CD4-positive, alpha-beta T cell treated with Interleukin-15 for 4 hours (primary cell): ENCODE results near the gene C5orf46.
"Not testable (repeated sequence)": the region's sequence is repeated elsewhere in the genome, so short reads cannot be mapped to it uniquely, and the experiment has no call there.

Experiments
- DNase-seq: peaks from one replicate; pipeline ENCODE4 v3.0.0-alpha.2; 2020; ENCODE audit warnings: low spot score

The C5orf46 gene

DNA sequence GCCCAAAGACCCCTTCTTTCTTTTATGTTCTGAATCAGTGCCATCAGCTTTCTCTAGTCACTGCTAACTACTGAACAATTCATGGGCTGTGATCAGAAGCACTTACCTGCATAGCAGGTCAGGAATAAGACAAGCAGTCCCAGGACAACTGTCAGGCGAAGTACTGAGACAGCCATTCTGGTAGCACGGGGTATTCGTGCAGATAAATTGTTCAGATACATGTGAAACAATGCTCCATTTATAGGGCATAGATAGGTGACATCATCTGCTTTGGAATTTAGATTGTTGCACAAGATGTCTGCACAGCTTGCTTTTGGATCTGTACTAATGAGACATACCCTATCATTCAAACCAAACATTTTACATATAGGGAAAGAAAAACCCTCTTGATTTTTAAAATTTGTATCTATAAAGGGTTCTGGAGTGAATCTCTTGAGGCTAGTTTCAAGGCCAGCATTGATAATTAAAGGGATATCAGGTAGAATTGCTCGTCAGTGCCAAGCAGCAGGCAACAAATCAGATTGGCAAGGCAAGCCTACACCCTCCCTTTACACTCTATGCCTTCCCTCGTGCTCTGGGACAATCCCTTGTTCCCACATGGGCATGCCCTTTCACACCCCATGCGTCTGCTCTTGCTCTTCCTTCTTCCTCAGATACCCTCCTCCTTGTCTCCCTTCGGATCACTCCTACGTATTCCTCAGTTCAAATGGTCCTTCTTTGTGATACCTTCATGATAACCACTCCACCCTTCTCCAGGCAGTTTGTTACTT, at the start of gene C5orf46:
Gene C5orf46 (minus strand): TSS at position 213 of the 770 bp plus-strand sequence. CDS start 37 bp downstream, at position 176.
- DNase-seq = no peak

- DNase-seq = no peak
Measured at GRCh38 chr5:147954971-147955370, 48.6 kb upstream of the C5orf46 start.

DNA sequence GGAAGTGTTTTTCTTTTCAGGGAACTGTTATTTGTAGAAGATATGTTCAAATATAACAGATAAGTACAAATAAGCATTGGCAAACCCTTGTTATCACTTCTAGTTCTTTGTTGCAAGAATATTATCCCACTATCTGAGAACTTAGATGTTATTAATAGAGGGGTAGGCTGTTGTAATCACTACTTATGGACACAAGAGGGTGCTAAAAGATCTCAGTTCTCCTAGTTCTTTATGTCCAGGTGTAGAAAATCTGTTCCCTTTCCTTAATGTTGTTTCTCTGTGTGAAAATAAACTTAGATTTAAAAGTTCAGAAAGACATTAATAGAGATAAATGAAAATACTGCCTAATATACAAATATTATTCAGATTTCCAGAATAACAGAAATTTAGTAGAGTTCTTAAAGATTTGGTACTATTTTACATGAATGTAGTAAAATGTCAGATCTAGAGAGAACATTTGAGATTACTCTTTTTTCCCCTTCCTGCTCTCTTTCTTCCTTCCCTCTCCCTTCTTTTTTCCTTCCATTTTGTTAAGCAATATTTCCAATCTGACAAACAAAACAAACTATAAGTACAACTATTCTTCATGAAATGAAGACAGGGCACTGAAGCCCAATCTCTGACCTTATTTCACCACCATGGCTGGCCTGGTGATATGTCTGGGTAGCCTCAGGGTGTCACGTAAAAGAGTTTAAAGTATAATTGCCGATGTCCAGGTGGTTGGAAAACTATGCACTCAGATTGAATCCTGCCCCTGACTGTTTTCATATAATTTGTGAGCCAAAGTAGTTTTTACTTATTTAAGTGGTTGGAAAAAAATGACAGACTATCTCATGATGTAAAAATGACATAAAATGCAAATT, 43.6 kb upstream of the C5orf46 start:
- DNase-seq = no peak

DNA sequence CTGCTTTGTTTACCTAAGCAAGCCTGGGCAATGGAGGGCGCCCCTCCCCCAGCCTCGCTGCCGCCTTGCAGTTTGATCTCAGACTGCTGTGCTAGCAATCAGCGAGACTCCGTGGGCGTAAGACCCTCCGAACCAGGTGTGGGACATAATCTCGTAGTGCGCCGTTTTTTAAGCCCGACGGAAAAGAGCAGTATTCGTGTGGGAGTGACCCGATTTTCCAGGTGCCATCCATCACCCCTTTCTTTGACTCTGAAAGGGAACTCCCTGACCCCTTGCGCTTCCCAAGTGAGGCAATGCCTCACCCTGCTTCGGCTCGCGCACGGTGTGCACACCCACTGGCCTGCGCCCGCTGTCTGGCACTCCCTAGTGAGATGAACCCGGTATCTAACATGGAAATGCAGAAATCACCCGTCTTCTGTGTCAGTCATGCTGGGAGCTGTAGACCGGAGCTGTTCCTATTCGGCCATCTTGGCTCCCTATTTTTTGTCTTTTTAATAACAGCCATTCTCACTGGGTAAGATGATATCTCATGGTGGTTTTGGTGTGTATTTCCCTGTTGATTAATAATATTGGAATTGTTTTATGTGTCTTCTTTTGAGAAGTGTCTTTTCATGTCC, 40.4 kb upstream of the C5orf46 start:
- DNase-seq = not testable (repeated sequence)

DNA sequence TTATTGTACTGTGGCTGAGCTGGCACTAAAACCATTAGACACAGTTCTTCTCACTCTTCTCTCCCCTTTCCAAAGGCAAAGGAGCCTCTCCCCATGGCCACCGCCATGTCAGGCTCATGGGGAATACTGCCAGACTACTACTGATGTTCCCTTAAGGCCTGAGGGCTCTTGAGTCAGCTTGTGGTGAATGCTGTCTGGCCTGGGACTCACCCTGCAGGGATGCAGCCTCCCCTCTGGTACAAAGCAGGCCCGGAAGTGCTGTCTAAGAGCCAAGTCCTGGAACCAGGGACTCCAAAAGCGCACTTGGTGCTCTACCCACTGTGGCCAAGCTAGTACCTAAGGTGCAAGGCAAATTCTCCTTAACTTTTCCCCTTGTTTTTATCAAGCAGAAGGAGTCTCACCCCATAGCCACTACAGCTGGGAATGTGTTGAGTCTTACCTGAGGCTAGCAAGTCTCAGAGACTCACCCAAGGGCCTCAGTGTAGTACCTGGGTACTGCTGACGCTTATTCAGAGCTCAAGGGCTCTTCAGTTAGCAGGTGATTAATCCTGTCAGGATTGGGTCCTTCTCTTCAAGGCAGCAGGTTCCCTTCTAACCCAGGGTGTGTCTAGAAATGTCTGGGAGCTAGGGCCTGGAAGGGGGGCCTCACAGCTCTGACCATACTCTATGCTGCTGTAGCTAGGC, 33.2 kb upstream of the C5orf46 start:
- DNase-seq = no peak

- no peak for DNase-seq
Measured at GRCh38 chr5:147935032-147935431, 28.7 kb upstream of the C5orf46 start.

- no peak for DNase-seq
Measured at GRCh38 chr5:147930769-147931168, 24.4 kb upstream of the C5orf46 start.

DNA sequence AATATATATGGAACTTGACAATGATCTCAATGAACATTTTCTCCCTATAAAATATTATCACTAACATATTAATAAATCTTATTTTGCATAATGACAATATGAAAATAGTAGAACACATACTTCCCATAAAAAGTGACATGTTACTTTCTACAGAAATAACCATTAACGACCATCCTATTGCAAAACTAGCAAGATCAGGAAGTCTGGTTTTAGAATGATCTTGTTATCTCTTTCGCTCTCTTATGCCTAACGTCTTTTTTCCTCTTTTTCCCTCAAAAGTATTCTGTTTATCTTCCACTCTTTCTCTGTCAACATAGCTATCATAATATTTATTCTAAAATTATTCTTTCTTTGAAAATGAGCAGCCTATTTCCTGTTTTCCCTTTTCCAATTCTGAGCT, 21.6 kb upstream of the C5orf46 start:
- DNase-seq = no peak

DNA sequence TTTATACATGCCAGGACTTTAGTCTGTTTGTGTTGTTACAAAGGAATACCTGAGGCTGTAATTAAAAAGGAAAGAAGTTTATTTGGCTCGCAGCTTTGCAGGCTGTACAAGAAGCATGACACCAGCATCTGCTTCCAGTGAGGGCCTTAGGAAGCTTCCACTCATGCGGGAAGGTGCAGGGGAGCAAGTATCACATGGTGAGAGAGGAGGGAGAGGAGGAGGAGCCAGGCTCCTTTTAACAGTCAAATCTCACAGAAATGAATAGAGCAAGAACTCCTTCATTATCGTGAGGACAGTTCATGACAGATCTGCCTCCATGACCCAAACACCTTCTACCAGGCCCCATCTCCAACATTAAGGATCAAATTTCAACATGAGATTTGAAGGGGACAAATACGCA, 18.7 kb upstream of the C5orf46 start:
- DNase-seq = no peak

DNA sequence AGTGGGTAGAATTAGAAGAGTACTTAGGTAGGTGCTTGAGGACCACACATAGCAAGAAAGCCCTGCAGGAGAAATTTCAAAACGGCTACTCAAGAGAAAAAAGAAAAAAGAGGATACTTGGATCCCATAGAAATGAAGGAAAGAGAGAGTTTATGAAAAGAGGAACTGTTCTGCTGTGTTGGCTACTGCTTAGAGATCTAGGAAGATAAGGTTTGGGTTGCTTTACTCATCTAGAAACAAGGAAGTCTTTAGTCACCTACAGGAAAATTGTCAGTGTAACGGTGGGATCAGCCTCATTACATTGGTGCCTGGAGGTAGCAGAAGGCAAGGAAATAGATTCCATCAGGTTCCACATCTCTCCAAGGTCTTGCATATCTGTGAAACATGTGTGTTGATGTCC, 14.8 kb upstream of the C5orf46 start:
- no peak for DNase-seq

DNA sequence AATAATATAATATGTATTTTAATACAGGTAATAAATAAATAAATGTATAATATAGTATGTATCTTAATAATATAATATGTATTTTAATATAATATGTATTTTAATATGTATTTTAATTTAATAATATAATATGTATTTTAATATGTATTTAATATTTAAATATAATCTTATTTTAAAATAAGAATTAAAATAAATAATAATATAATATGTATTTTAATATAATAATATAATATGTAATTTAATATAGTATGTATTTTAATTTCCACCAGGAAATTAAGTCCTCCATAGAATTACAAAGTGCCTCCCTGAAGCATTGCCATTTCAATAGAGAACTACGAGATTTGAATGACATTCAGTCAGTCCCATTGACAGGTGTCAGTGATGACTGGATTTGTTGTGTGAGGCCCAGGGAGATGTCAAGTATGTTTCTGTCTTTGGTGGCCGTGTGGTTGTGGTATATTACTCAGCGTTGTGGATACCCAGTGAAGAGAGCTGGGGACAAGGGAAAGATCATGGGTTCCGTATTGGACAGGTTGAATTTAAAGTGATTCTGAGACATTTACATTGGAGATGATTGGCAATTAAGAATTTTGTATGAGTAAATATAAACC, 14.2 kb upstream of the C5orf46 start:
- no peak for DNase-seq

- DNase-seq = no peak
Measured at GRCh38 chr5:147918899-147919298, 12.6 kb upstream of the C5orf46 start.

- no peak for DNase-seq
Measured at GRCh38 chr5:147918101-147918685, 11.9 kb upstream of the C5orf46 start.

GRCh38 chr5:147913786-147914185, 7.4 kb upstream of the C5orf46 start:
- DNase-seq = no peak

DNA sequence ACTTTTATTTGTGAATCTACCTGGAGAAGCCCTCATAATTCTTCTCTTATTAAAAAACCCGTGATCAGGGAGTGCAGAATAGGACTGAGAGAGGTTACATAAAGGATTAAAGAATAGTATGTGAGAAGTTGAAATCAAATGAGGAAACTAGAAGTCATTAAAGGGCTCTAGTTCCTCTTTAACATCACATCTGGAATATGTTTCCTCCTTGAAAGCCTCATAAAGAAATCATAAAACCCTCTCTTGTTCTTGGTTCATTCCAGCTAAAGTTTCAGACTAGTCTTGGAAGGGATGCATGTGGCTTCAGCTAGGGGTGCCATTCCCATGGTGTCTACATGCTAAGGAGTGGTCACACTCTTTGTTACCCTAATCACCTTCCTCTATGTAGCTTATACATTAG, 5.7 kb upstream of the C5orf46 start:
- DNase-seq = no peak

GRCh38 chr5:147911427-147911826, 5.1 kb upstream of the C5orf46 start:
- DNase-seq = no peak

DNA sequence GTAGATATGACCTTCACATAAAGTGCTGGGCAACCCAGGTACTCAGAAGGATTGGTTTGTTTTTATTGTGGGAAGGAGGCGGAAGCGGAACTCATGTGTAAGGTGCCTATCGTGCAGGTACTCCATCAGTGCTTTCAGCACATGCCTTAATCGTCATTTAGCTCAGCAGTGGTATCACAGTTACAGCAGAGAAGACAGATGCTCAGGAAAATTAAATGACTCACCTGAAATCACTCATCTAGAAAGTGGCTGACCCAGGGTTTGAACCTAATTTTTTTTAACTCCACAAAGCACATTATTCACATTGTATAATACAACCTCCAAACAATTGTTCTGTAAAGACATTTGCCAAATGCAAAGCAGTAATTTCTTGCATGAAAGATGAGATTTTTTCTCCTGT, 2.2 kb downstream of the C5orf46 start:
- DNase-seq = no peak

GRCh38 chr5:147902609-147903115, 3.7 kb downstream of the C5orf46 start:
- no peak for DNase-seq

DNA sequence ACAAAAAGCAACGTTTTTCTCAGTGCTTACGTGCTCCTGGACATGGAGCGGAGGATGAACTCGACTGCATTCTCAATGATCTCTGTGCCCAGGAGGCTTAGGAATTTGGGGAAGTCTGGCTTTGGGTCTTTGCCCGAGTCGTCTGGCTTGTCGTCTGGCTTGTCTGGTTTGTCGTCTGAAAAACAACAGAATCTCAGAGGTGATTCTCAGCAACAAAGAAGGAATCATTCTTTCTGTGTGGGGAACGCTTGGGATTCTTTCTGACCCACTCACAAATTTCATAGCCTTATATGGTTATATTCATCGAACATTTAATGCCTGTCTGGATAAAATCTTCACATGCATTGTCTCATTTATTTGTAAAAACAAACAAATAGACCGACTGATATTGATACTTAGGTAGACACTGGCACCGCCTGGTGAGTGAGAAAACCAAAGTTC, 4.7 kb downstream of the C5orf46 start:
- no peak for DNase-seq

- no peak for DNase-seq
Measured at GRCh38 chr5:147898875-147899401, 7.4 kb downstream of the C5orf46 start.

DNA sequence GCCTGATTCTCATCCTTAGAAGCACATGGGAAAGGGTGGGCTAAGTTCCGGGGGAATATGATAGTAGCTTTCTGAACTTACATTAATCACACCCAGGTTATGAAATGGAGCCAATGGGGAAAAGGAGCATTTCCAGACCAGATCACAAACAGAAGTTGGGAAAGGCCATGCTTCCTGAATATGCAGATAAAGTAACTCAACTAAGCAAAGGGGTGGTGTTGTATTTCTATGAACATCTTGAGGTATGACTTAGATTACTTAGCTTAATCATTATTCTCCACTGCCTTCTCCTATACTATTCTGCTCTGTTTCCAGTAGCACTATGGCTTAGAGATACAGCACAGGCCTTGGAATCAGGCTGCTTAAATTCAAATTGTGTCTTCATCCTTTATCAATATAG, 10.5 kb downstream of the C5orf46 start:
- DNase-seq = no peak
